ENCODE measurements around the gene LTA. TPM values are rescaled to one million over a fixed set of nuclear protein-coding genes. Genes with fewer than 3 reads are reported as not detected.
"Not testable (repeated sequence)": the region's sequence is repeated elsewhere in the genome, so short reads cannot be mapped to it uniquely, and the experiment has no call there.

The LTA gene
- total RNA-seq, 2 experiments from 2014 or later: 328 to 335 TPM

GRCh38 chr6:31586599-31587281 lies 14.7 kb downstream of the LTA start:
- H3K36me3 Mint-ChIP-seq: peaks cover 22% of the 10 kb centered on the region
- H3K4me3 Mint-ChIP-seq: peak overlapping the region; percentile 78
- peak; percentile 45 for DNase-seq
- peak overlapping the region; percentile 96 for H3K27ac Mint-ChIP-seq
- H3K9me3 Mint-ChIP-seq: no peaks in the 10 kb centered on the region
- H3K27me3 Mint-ChIP-seq: no peaks in the 10 kb centered on the region
- peaks cover 56% of the 10 kb centered on the region for H3K4me1 Mint-ChIP-seq

GRCh38 chr6:31587791-31588777 lies 16.0 kb downstream of the LTA start:
- H3K4me1 Mint-ChIP-seq: peaks cover 61% of the 10 kb centered on the region
- peaks cover 15% of the 10 kb centered on the region for H3K36me3 Mint-ChIP-seq
- no peak for DNase-seq
- H3K27ac Mint-ChIP-seq: peak overlapping the region; percentile 91
- no peaks in the 10 kb centered on the region for H3K27me3 Mint-ChIP-seq
- H3K4me3 Mint-ChIP-seq: peak overlapping the region; percentile 78
- H3K9me3 Mint-ChIP-seq: no peaks in the 10 kb centered on the region

- peak overlapping the region; percentile 59 for H3K27ac Mint-ChIP-seq
- no peak for DNase-seq
- no peaks in the 10 kb centered on the region for H3K27me3 Mint-ChIP-seq
- peak overlapping the region; percentile 33 for H3K4me3 Mint-ChIP-seq
- no peaks in the 10 kb centered on the region for H3K9me3 Mint-ChIP-seq
- peaks cover 14% of the 10 kb centered on the region for H3K36me3 Mint-ChIP-seq
- peaks cover 62% of the 10 kb centered on the region for H3K4me1 Mint-ChIP-seq
Observed at GRCh38 chr6:31588871-31589650, 17.0 kb downstream of the LTA start.

- not testable (repeated sequence) for H3K9me3 Mint-ChIP-seq, H3K4me3 Mint-ChIP-seq, H3K27me3 Mint-ChIP-seq, DNase-seq
- Mint-ChIP-seq H3K4me1 (peaks cover 59% of the 10 kb centered on the region), H3K36me3 (peaks cover 11% of the 10 kb centered on the region), H3K27ac (peak overlapping the region; percentile 42)
Observed at GRCh38 chr6:31590691-31591090, 18.6 kb downstream of the LTA start.

GRCh38 chr6:31592396-31592771 lies 20.3 kb downstream of the LTA start:
- no peaks in the 10 kb centered on the region for H3K27me3 Mint-ChIP-seq
- peaks cover 11% of the 10 kb centered on the region for H3K36me3 Mint-ChIP-seq
- peaks cover 51% of the 10 kb centered on the region for H3K4me1 Mint-ChIP-seq
- DNase-seq: no peak
- peak overlapping the region; percentile 89 for H3K27ac Mint-ChIP-seq
- H3K4me3 Mint-ChIP-seq: peak overlapping the region; percentile 76
- H3K9me3 Mint-ChIP-seq: no peaks in the 10 kb centered on the region

GRCh38 chr6:31597006-31597405 lies 24.9 kb downstream of the LTA start:
- no peak for DNase-seq
- Mint-ChIP-seq H3K9me3 (no peaks in the 10 kb centered on the region), H3K27me3 (no peaks in the 10 kb centered on the region), H3K36me3 (no peaks in the 10 kb centered on the region), H3K4me3 (no peak overlapping the region), H3K27ac (peak overlapping the region; percentile 4), H3K4me1 (peaks cover 40% of the 10 kb centered on the region)

GRCh38 chr6:31607317-31607716 lies 35.2 kb downstream of the LTA start:
- no peak for DNase-seq
- Mint-ChIP-seq H3K9me3 (no peaks in the 10 kb centered on the region), H3K4me3 (no peak overlapping the region), H3K4me1 (no peaks in the 10 kb centered on the region), H3K27ac (no peak overlapping the region), H3K27me3 (no peaks in the 10 kb centered on the region), H3K36me3 (no peaks in the 10 kb centered on the region)

- peaks cover 6% of the 10 kb centered on the region for H3K4me1 Mint-ChIP-seq
- no peaks in the 10 kb centered on the region for H3K36me3 Mint-ChIP-seq
- H3K4me3 Mint-ChIP-seq: no peak overlapping the region
- H3K27ac Mint-ChIP-seq: no peak overlapping the region
- DNase-seq: no peak
- H3K27me3 Mint-ChIP-seq: no peaks in the 10 kb centered on the region
- H3K9me3 Mint-ChIP-seq: no peaks in the 10 kb centered on the region
Observed at GRCh38 chr6:31609519-31610406, 37.7 kb downstream of the LTA start.

- H3K4me3 Mint-ChIP-seq: no peak overlapping the region
- H3K36me3 Mint-ChIP-seq: peaks cover under 1% of the 10 kb centered on the region
- H3K27me3 Mint-ChIP-seq: no peaks in the 10 kb centered on the region
- no peaks in the 10 kb centered on the region for H3K9me3 Mint-ChIP-seq
- H3K4me1 Mint-ChIP-seq: peaks cover 18% of the 10 kb centered on the region
- DNase-seq: no peak
- no peak overlapping the region for H3K27ac Mint-ChIP-seq
Observed at GRCh38 chr6:31610968-31611367, 38.9 kb downstream of the LTA start.

GRCh38 chr6:31614075-31614619 lies 42.1 kb downstream of the LTA start:
- H3K27ac Mint-ChIP-seq: no peak overlapping the region
- no peaks in the 10 kb centered on the region for H3K9me3 Mint-ChIP-seq

GRCh38 chr6:31614684-31615578 lies 42.8 kb downstream of the LTA start, which contains the start of gene AIF1:
AIF1 (plus strand) TSS chr6:31615234; CDS start chr6:31615330, 96 bp downstream.
- Mint-ChIP-seq H3K27ac (peak within 1 kb of the TSS; percentile 92), H3K4me3 (peak within 1 kb of the TSS; percentile 90), H3K9me3 (no peaks in the 10 kb centered on the region), H3K27me3 (no peaks in the 10 kb centered on the region), H3K36me3 (peaks cover 22% of the 10 kb centered on the region), H3K4me1 (peaks cover 38% of the 10 kb centered on the region)
- DNase-seq: no peak

More at GRCh38 chr6:31614075-31614619, 42.1 kb downstream of the LTA start:
- Mint-ChIP-seq H3K36me3 (peaks cover 17% of the 10 kb centered on the region), H3K27me3 (no peaks in the 10 kb centered on the region), H3K4me1 (peaks cover 36% of the 10 kb centered on the region), H3K4me3 (no peak overlapping the region)
- DNase-seq: no peak

- Mint-ChIP-seq H3K9me3 (no peaks in the 10 kb centered on the region), H3K27ac (peak overlapping the region; percentile 92), H3K27me3 (peaks cover 4% of the 10 kb centered on the region), H3K4me3 (peak overlapping the region; percentile 90), H3K36me3 (peaks cover 22% of the 10 kb centered on the region), H3K4me1 (peaks cover 38% of the 10 kb centered on the region)
- peak; percentile 47 for DNase-seq
Observed at GRCh38 chr6:31615748-31616147, 43.7 kb downstream of the LTA start.

GRCh38 chr6:31617010-31617409 lies 44.9 kb downstream of the LTA start:
- H3K27me3 Mint-ChIP-seq: peaks cover 4% of the 10 kb centered on the region
- peak overlapping the region; percentile 92 for H3K27ac Mint-ChIP-seq
- DNase-seq: no peak
- no peaks in the 10 kb centered on the region for H3K9me3 Mint-ChIP-seq
- peak overlapping the region; percentile 90 for H3K4me3 Mint-ChIP-seq
- H3K4me1 Mint-ChIP-seq: peaks cover 39% of the 10 kb centered on the region
- H3K36me3 Mint-ChIP-seq: peaks cover 32% of the 10 kb centered on the region

Data from activated naive CD8-positive, alpha-beta T cell treated with anti-CD3 and anti-CD28 coated beads for 36 hours (primary cell).